GM12874 (cell line): ENCODE measurements around the gene CADPS2.

Experiments used
- CTCF ChIP-seq: IDR thresholded peaks from 2 replicates; pipeline ENCODE4 v1.5.1; 2011; ENCODE audit warnings: low read depth, mild to moderate bottlenecking, control low read depth, low read length, moderate library complexity; ENCODE audit not compliant: insufficient read depth

Gene CADPS2

GRCh38 chr7:122842971-122843370 is 43.3 kb downstream of the CADPS2 start:
- no peak for TF ChIP-seq CTCF

GRCh38 chr7:122833888-122834570 is 52.2 kb downstream of the CADPS2 start:
- no peak for TF ChIP-seq CTCF

GRCh38 chr7:122831436-122831835 is 54.8 kb downstream of the CADPS2 start:
- TF ChIP-seq CTCF: no peak

- no peak for TF ChIP-seq CTCF
Observed at GRCh38 chr7:122829962-122830361, 56.3 kb downstream of the CADPS2 start.

GRCh38 chr7:122827763-122828162 is 58.5 kb downstream of the CADPS2 start:
- no peak for TF ChIP-seq CTCF

GRCh38 chr7:122813845-122814244 is 72.4 kb downstream of the CADPS2 start:
- no peak for TF ChIP-seq CTCF

- no peak for TF ChIP-seq CTCF
Observed at GRCh38 chr7:122803851-122804250, 82.4 kb downstream of the CADPS2 start.
